ENCODE measurements around the gene GLT6D1.

Gene GLT6D1

GRCh38 chr9:135611875-135612209, 27.5 kb downstream of the GLT6D1 start:
- H3K27me3 ChIP-seq (ENCODE audit: control insufficient read depth, insufficient read depth, low read length): peaks cover 8% of the 10 kb centered on the region
- no peaks in the 10 kb centered on the region for H3K36me3 ChIP-seq (ENCODE audit: insufficient read depth, low read length)
- no peak overlapping the region for H3K9ac ChIP-seq (ENCODE audit: low read depth, low read length)
- no peak overlapping the region for H3K4me2 ChIP-seq (ENCODE audit: low read length)
- H3K4me1 ChIP-seq (ENCODE audit: control insufficient read depth, insufficient read depth, low read length): no peaks in the 10 kb centered on the region
- H3K4me3 ChIP-seq (ENCODE audit: low read length): no peak overlapping the region
- H3K9me3 ChIP-seq (replicated peaks; ENCODE audit: low read length): no peaks in the 10 kb centered on the region

GRCh38 chr9:135611142-135611874, 28.0 kb downstream of the GLT6D1 start:
- no peak overlapping the region for H3K9ac ChIP-seq (ENCODE audit: low read depth, low read length)
- H3K36me3 ChIP-seq (ENCODE audit: insufficient read depth, low read length): no peaks in the 10 kb centered on the region
- H3K4me2 ChIP-seq (ENCODE audit: low read length): no peak overlapping the region
- no peaks in the 10 kb centered on the region for H3K9me3 ChIP-seq (replicated peaks; ENCODE audit: low read length)
- H3K4me1 ChIP-seq (ENCODE audit: control insufficient read depth, insufficient read depth, low read length): no peaks in the 10 kb centered on the region
- H3K4me3 ChIP-seq (ENCODE audit: low read length): no peak overlapping the region
- peaks cover 8% of the 10 kb centered on the region for H3K27me3 ChIP-seq (ENCODE audit: control insufficient read depth, insufficient read depth, low read length)

DNA sequence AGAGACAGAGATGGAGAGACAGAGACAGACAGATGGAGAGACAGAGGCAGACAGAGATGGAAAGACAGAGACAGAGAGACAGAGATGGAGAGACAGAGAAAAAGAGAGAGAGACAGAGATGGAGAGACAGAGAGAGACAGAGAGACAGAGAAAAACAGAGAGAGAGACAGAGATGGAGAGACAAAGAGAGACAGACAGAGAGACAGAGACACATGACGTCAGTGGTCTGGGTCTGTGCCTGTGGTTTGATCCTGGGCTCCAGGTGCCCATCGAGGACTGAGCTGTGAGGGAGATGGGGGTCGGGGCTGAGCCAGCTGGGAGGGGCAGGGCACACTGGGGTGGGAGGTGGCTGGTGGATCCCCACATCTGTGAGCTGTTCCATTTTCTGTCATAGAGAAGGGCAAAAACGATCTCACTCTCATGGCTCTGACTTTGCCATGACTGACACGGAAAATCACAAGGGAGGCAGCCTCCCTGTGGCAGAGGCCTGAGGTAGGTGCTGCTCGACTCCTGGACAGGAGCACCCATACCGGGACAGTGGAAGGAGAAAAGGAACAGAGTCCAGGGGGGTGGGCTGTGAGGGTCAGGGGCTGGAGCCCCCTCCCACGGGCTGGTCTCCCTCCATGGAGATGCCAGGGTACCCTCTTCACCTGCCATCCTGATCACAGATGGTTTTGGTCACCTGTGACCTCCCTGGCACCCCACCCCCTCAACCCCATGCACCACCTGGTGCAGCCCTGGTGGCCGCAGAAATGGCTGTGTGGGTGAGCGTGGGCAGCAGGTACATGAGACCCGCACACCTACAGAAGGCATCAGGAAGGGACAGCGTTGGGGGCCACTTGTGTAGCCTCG, 28.8 kb downstream of the GLT6D1 start:
- Histone ChIP-seq H3K4me3 (ENCODE audit: low read length) (no peak overlapping the region), H3K4me1 (ENCODE audit: control insufficient read depth, insufficient read depth, low read length) (no peaks in the 10 kb centered on the region), H3K36me3 (ENCODE audit: insufficient read depth, low read length) (no peaks in the 10 kb centered on the region), H3K9me3 (replicated peaks; ENCODE audit: low read length) (no peaks in the 10 kb centered on the region), H3K9ac (ENCODE audit: low read depth, low read length) (no peak overlapping the region), H3K4me2 (ENCODE audit: low read length) (no peak overlapping the region), H3K27me3 (ENCODE audit: control insufficient read depth, insufficient read depth, low read length) (peaks cover 5% of the 10 kb centered on the region)

DNA sequence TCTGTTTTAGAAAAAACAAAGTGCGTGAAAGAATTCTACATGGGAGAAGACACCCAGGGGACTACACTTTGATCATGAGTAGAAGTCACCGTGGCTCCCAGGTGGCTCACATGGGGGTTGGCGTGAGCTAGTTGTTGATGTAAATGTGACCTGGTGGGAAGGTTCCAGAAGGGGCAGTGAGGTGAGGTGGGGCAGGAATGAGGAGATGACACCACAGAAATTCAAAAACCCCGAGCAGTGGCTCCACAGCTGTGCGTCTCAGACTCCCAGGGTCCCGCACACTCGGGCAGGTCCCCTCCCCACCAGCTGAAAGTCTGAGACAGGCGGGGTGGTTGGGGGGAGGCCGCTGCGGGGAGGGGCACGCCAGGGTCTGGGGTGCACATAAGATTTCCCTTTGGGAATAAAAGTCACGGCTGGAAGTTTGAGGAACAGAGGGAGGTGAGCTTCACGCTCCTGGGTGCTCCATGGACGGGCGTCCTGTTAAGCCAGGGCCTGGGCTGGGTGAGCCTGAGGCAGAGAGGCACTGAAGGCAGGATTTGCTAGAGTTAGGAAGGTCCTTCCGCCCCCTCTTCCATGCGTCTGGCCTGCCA, 29.9 kb downstream of the GLT6D1 start:
- no peak overlapping the region for H3K4me3 ChIP-seq (ENCODE audit: low read length)
- H3K27me3 ChIP-seq (ENCODE audit: control insufficient read depth, insufficient read depth, low read length): peaks cover 7% of the 10 kb centered on the region
- no peaks in the 10 kb centered on the region for H3K36me3 ChIP-seq (ENCODE audit: insufficient read depth, low read length)
- H3K4me2 ChIP-seq (ENCODE audit: low read length): no peak overlapping the region
- no peaks in the 10 kb centered on the region for H3K9me3 ChIP-seq (replicated peaks; ENCODE audit: low read length)
- H3K9ac ChIP-seq (ENCODE audit: low read depth, low read length): no peak overlapping the region
- no peaks in the 10 kb centered on the region for H3K4me1 ChIP-seq (ENCODE audit: control insufficient read depth, insufficient read depth, low read length)

GRCh38 chr9:135608999-135609317, 30.4 kb downstream of the GLT6D1 start:
- Histone ChIP-seq H3K9ac (ENCODE audit: low read depth, low read length) (no peak overlapping the region), H3K9me3 (replicated peaks; ENCODE audit: low read length) (no peaks in the 10 kb centered on the region), H3K27me3 (ENCODE audit: control insufficient read depth, insufficient read depth, low read length) (peaks cover 7% of the 10 kb centered on the region), H3K4me3 (ENCODE audit: low read length) (no peak overlapping the region), H3K4me2 (ENCODE audit: low read length) (no peak overlapping the region), H3K36me3 (ENCODE audit: insufficient read depth, low read length) (no peaks in the 10 kb centered on the region), H3K4me1 (ENCODE audit: control insufficient read depth, insufficient read depth, low read length) (no peaks in the 10 kb centered on the region)

DNA sequence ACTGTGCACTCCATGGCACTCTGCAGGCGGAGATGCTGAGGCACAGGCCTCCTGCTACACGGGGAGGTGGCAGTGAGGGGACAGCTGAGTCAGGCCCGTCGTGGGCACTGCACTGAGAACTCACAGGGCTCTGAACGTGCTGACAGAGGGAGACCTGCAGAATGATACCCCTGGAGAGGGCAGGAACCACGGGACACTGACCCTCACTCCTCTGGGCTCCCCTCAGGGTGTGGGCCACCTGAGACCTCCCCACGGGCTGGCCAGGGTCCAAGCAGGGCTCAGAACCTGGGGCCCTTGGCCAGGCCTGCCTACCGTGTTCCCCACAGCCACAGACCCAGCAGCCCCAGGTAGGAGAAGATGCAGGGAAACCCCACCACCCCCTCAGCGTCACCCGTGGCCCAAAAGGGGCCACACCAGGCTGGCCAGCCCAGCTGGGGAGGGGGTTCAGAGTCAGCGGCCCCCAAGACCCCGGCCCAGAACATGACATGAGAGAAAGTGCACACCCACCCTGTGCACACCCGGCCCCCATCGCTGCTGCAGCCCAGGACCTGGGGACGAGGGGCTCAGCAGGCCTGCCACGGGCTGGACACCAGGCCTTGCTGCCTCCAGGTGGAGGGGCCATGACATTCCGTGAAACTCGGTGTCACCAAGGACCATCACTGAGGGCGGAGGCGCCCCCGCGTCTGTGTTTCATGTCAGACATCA, 30.9 kb downstream of the GLT6D1 start:
- no peak overlapping the region for H3K4me3 ChIP-seq (ENCODE audit: low read length)
- H3K27me3 ChIP-seq (ENCODE audit: control insufficient read depth, insufficient read depth, low read length): peaks cover 7% of the 10 kb centered on the region
- no peaks in the 10 kb centered on the region for H3K4me1 ChIP-seq (ENCODE audit: control insufficient read depth, insufficient read depth, low read length)
- no peak overlapping the region for H3K9ac ChIP-seq (ENCODE audit: low read depth, low read length)
- H3K36me3 ChIP-seq (ENCODE audit: insufficient read depth, low read length): no peaks in the 10 kb centered on the region
- no peaks in the 10 kb centered on the region for H3K9me3 ChIP-seq (replicated peaks; ENCODE audit: low read length)
- no peak overlapping the region for H3K4me2 ChIP-seq (ENCODE audit: low read length)

- no peaks in the 10 kb centered on the region for H3K4me1 ChIP-seq (ENCODE audit: control insufficient read depth, insufficient read depth, low read length)
- peaks cover 7% of the 10 kb centered on the region for H3K27me3 ChIP-seq (ENCODE audit: control insufficient read depth, insufficient read depth, low read length)
- no peak overlapping the region for H3K4me3 ChIP-seq (ENCODE audit: low read length)
- no peak overlapping the region for H3K9ac ChIP-seq (ENCODE audit: low read depth, low read length)
- H3K9me3 ChIP-seq (replicated peaks; ENCODE audit: low read length): no peaks in the 10 kb centered on the region
- no peaks in the 10 kb centered on the region for H3K36me3 ChIP-seq (ENCODE audit: insufficient read depth, low read length)
- no peak overlapping the region for H3K4me2 ChIP-seq (ENCODE audit: low read length)
Observed at GRCh38 chr9:135607401-135608293, 31.7 kb downstream of the GLT6D1 start.

DNA sequence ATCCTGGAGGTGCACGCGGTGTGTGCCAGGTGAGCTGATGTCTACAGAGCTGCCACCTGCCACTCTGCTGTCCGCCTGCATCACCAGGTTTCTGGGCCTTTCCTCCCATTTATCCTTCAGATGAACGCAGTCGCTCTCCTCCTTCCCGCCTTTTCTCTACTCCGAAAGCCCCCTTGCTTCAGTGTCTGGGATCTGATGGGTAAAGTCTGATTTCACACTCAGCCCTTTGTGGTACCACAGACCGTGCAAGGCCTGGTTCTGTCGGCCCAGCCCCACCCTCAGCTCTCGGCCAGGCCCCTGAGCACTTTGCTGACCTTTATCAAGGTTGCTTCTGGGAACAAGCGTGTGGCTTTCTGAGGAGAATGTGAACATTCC, 32.5 kb downstream of the GLT6D1 start:
- H3K4me2 ChIP-seq (ENCODE audit: low read length): no peak overlapping the region
- H3K4me1 ChIP-seq (ENCODE audit: control insufficient read depth, insufficient read depth, low read length): no peaks in the 10 kb centered on the region
- no peak overlapping the region for H3K9ac ChIP-seq (ENCODE audit: low read depth, low read length)
- H3K4me3 ChIP-seq (ENCODE audit: low read length): no peak overlapping the region
- H3K9me3 ChIP-seq (replicated peaks; ENCODE audit: low read length): no peaks in the 10 kb centered on the region
- H3K27me3 ChIP-seq (ENCODE audit: control insufficient read depth, insufficient read depth, low read length): peaks cover 7% of the 10 kb centered on the region
- no peaks in the 10 kb centered on the region for H3K36me3 ChIP-seq (ENCODE audit: insufficient read depth, low read length)

DNA sequence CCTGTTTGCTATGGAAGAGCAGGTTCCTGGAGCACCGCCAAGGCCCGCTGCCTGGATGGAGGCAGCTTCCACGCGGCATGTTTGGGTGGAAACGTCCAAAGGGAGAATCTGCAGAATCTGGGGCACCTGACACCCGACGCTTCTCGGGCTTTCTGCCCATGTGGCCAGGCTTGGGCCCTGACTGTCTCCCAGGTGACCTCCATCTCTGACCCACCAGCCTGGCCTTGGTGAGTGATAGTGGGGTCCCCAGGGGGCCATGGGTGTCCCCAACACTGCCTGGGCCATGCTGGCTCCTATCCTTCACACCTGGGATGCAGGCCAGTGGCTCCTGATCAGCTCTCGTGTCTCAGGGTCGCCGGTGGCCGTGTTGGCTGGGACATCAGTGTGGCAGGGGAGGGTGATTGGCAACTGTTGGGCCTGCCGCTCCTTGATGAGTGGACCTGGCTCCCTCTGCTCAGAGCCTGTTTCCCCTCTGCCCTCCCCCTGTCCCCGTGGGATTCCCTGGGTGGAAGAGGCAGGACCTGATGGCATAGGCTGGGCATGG, 34.0 kb downstream of the GLT6D1 start:
- no peak overlapping the region for H3K4me2 ChIP-seq (ENCODE audit: low read length)
- no peaks in the 10 kb centered on the region for H3K4me1 ChIP-seq (ENCODE audit: control insufficient read depth, insufficient read depth, low read length)
- no peak overlapping the region for H3K4me3 ChIP-seq (ENCODE audit: low read length)
- H3K9ac ChIP-seq (ENCODE audit: low read depth, low read length): no peak overlapping the region
- peaks cover 7% of the 10 kb centered on the region for H3K27me3 ChIP-seq (ENCODE audit: control insufficient read depth, insufficient read depth, low read length)
- H3K36me3 ChIP-seq (ENCODE audit: insufficient read depth, low read length): no peaks in the 10 kb centered on the region
- H3K9me3 ChIP-seq (replicated peaks; ENCODE audit: low read length): no peaks in the 10 kb centered on the region

DNA sequence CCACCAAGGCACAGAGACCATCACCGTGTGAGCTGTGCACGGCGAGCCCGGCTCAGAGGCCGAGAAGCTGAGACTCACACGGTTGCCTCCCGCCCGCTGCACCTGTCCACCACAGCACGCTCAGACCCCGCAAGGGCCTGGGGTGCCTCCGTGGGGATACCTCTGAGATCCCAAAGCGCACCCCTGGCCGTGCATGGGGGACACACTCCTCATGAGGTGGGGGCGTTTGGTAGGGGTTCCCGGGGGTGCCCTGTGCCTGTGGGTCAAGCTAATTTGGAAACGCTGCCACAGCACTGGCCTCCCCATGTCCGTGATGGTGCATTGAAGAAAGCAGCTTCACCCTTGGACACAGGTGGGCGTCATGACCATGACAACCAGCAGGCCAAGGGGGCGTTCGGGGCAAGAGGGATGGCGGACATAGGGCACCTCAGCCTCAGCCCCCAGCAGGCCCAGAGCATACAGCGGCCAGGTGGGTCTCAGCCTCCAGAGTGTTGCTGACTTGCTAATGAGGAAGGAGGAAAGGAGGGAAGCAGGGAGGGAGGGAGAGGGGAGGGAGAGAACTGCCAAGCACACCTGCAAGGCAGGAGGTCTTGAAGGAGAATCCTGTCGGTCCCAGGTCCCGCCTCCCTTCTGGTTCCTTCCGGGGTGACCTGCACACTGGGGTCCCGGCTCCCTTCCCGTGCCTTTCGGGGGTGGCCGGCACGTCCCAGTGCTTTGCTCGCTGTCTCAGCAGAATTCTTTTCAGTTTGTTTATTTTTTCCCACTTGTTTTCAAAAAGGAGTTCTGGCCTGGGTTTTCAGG, 34.7 kb downstream of the GLT6D1 start:
- Histone ChIP-seq H3K4me1 (ENCODE audit: control insufficient read depth, insufficient read depth, low read length) (no peaks in the 10 kb centered on the region), H3K4me3 (ENCODE audit: low read length) (no peak overlapping the region), H3K9ac (ENCODE audit: low read depth, low read length) (no peak overlapping the region), H3K36me3 (ENCODE audit: insufficient read depth, low read length) (no peaks in the 10 kb centered on the region), H3K4me2 (ENCODE audit: low read length) (no peak overlapping the region), H3K27me3 (ENCODE audit: control insufficient read depth, insufficient read depth, low read length) (peaks cover 7% of the 10 kb centered on the region), H3K9me3 (replicated peaks; ENCODE audit: low read length) (no peaks in the 10 kb centered on the region)

Measured in skeletal muscle satellite cell (primary cell).